ENCODE measurements around the gene RAB25.

- TF ChIP-seq CTCF (IDR thresholded peaks at IDR 0.05) (no peak), POLR2A (IDR thresholded peaks at IDR 0.05) (no peak)
These were observed 29.3 kb downstream of the RAB25 start for GRCh38 chr1:156090138-156090839.

All from thyroid gland (tissue), 4 donors.